BE2C (cell line): ENCODE results near the gene NF1.
A peak's percentile ranks its signal among the peaks of the same experiment; 100 is the strongest.

ENCODE experiments used
- DNase-seq: peaks from one replicate; pipeline ENCODE4 v3.0.0-alpha.2; 2020
- H3K27me3 ChIP-seq: fragments of 250-450 bp; sonication (Bioruptor Pico); 2 replicates; pipeline ENCODE4 v1.5.1; 2020; ENCODE audit warnings: mild to moderate bottlenecking
- H3K36me3 ChIP-seq: fragments of 250-450 bp; sonication (Bioruptor Pico); 2 replicates; pipeline ENCODE4 v1.5.1; 2020; ENCODE audit warnings: mild to moderate bottlenecking
- H3K4me1 ChIP-seq: fragments of 250-450 bp; sonication (Bioruptor Pico); 2 replicates; pipeline ENCODE4 v1.5.1; 2020
- H3K4me3 ChIP-seq: 2 replicates; pipeline ENCODE4 v1.5.1; 2011; ENCODE audit warnings: low read depth, low read length
- H3K9me3 ChIP-seq: fragments of 250-450 bp; sonication (Bioruptor Pico); 2 replicates; pipeline ENCODE4 v1.5.1; 2020
- CTCF ChIP-seq: IDR thresholded peaks from 2 replicates; pipeline ENCODE4 v1.5.1; 2012; ENCODE audit warnings: mild to moderate bottlenecking, low read depth, low read length

The NF1 gene

GRCh38 chr17:31369266-31369665, 274.5 kb downstream of the NF1 start:
- Histone ChIP-seq H3K27me3 (no peaks in the 10 kb centered on the region), H3K36me3 (no peaks in the 10 kb centered on the region), H3K4me1 (no peaks in the 10 kb centered on the region), H3K9me3 (no peaks in the 10 kb centered on the region), H3K4me3 (no peak overlapping the region)
- TF ChIP-seq CTCF, result no peak
- no peak for DNase-seq

- Histone ChIP-seq H3K36me3 (no peaks in the 10 kb centered on the region), H3K4me1 (no peaks in the 10 kb centered on the region), H3K9me3 (no peaks in the 10 kb centered on the region), H3K27me3 (no peaks in the 10 kb centered on the region), H3K4me3 (no peak overlapping the region)
- TF ChIP-seq CTCF, result no peak
- no peak for DNase-seq
These were observed 276.8 kb downstream of the NF1 start for GRCh38 chr17:31371511-31372097.

GRCh38 chr17:31373150-31374093, 278.6 kb downstream of the NF1 start:
- H3K4me1 ChIP-seq, result no peaks in the 10 kb centered on the region
- H3K9me3 ChIP-seq, result no peaks in the 10 kb centered on the region
- TF ChIP-seq CTCF, result peak; percentile 49
- H3K4me3 ChIP-seq, result no peak overlapping the region
- H3K27me3 ChIP-seq, result no peaks in the 10 kb centered on the region
- DNase-seq, result no peak
- no peaks in the 10 kb centered on the region for H3K36me3 ChIP-seq

GRCh38 chr17:31374094-31374447, 279.3 kb downstream of the NF1 start:
- no peak for DNase-seq
- no peak overlapping the region for H3K4me3 ChIP-seq
- no peaks in the 10 kb centered on the region for H3K36me3 ChIP-seq
- H3K9me3 ChIP-seq, result no peaks in the 10 kb centered on the region
- H3K27me3 ChIP-seq, result no peaks in the 10 kb centered on the region
- no peaks in the 10 kb centered on the region for H3K4me1 ChIP-seq
- no peak for TF ChIP-seq CTCF

- no peaks in the 10 kb centered on the region for H3K36me3 ChIP-seq
- no peak for DNase-seq
- H3K4me3 ChIP-seq, result no peak overlapping the region
- no peaks in the 10 kb centered on the region for H3K4me1 ChIP-seq
- H3K9me3 ChIP-seq, result no peaks in the 10 kb centered on the region
- H3K27me3 ChIP-seq, result no peaks in the 10 kb centered on the region
- no peak for TF ChIP-seq CTCF
These were observed 279.7 kb downstream of the NF1 start for GRCh38 chr17:31374503-31374902.

- Histone ChIP-seq H3K27me3 (no peaks in the 10 kb centered on the region), H3K36me3 (no peaks in the 10 kb centered on the region), H3K9me3 (no peaks in the 10 kb centered on the region), H3K4me1 (no peaks in the 10 kb centered on the region), H3K4me3 (no peak overlapping the region)
- TF ChIP-seq CTCF, result peak; percentile 22
- DNase-seq, result no peak
These were observed 283.9 kb downstream of the NF1 start for GRCh38 chr17:31378638-31379037.
